ENCODE results near the gene UBE4B. TPM values are rescaled to one million over a fixed set of nuclear protein-coding genes. Genes with fewer than 3 reads are reported as not detected.

UBE4B gene
- polyA plus RNA-seq, 3 donors = 6.0 to 34.6 (median 9.2) TPM

- Mint-ChIP-seq H3K27me3 (ENCODE audit: low read depth in 3 of 3) (no peaks in the 10 kb centered on the region), H3K4me3 (no peak overlapping the region), H3K36me3 (peaks cover 0 to 11% of the 10 kb centered on the region in 2 donors), H3K27ac (peak overlapping the region in 1 of 7 donors; percentile 4), H3K4me1 (peaks cover 52% of the 10 kb centered on the region), H3K9me3 (peaks cover 0 to 1% (median 0%) of the 10 kb centered on the region in 7 donors)
- Histone ChIP-seq H4K20me1 (ENCODE audit: insufficient read depth, low read length) (peaks cover 12% of the 10 kb centered on the region), H3K4me2 (replicated peaks; ENCODE audit: extremely low read depth, low read length, poor library complexity, severe bottlenecking) (no peak overlapping the region), H3K36me3 (replicated peaks in 1 of 2; ENCODE audit: control insufficient read depth in 1 of 2, insufficient read depth in 2 of 2, low read length in 2 of 2) (peaks cover 1 to 2% of the 10 kb centered on the region in 2 donors), H3K27ac (ENCODE audit: low read depth in 1 of 2, low read length in 2 of 2) (no peak overlapping the region), H3K4me3 (replicated peaks in 1 of 3; ENCODE audit: low read depth in 2 of 3, low read length in 3 of 3) (no peak overlapping the region), H3K9ac (ENCODE audit: insufficient read depth, low read length, poor library complexity, severe bottlenecking) (no peak overlapping the region), H2AFZ (ENCODE audit: insufficient read depth, low read depth, low read length, poor library complexity, severe bottlenecking) (no peak overlapping the region), H3K79me2 (ENCODE audit: insufficient read depth, low read length) (peaks cover 35% of the 10 kb centered on the region), H3K9me3 (replicated peaks in 1 of 2; ENCODE audit: control insufficient read depth in 1 of 2, insufficient read depth in 1 of 2, low read length in 2 of 2) (no peaks in the 10 kb centered on the region), H3K27me3 (ENCODE audit: control insufficient read depth in 2 of 2, insufficient read depth in 2 of 2, low read length in 2 of 2) (no peaks in the 10 kb centered on the region), H3K4me1 (ENCODE audit: control insufficient read depth in 1 of 2, insufficient read depth in 2 of 2, low read length in 2 of 2) (peaks cover 40 to 58% of the 10 kb centered on the region in 2 donors)
- no CpG with 5 or more reads among the region's 3 CpGs for WGBS (ENCODE audit: insufficient coverage)
- no peak for DNase-seq
- no peak for TF ChIP-seq CTCF (IDR thresholded peaks at IDR 0.05)
- intact Hi-C loops (cut with micrococcal nuclease) = loop anchor here (5.0 to 10.0 kb wide), 4 partner anchors 89 to 157 kb away; partner anchors contain the start of genes CTNNBIP1 (in 1 of the 2), LZIC (in 1 of the 2) and NMNAT1 (in 1 of the 2)
Measured at GRCh38 chr1:10031461-10031860, 1.3 kb upstream of the UBE4B start.

GRCh38 chr1:10033359-10033845 lies 644 bp downstream of the UBE4B start:
- H3K27ac Mint-ChIP-seq = peak overlapping the region; percentile 91 to 96 (median 96)
- intact Hi-C loops (cut with micrococcal nuclease) = loop anchor here (2.0 to 10.0 kb wide), 5 partner anchors 91 to 159 kb away; partner anchors contain the start of genes LZIC (in 2 of the 2), NMNAT1 (in 2 of the 2) and CTNNBIP1 (in 1 of the 2)

More at GRCh38 chr1:10033359-10033845, 644 bp downstream of the UBE4B start:
- peak overlapping the region; percentile 94 for H2AFZ ChIP-seq (ENCODE audit: insufficient read depth, low read depth, low read length, poor library complexity, severe bottlenecking)
- H3K9ac ChIP-seq (ENCODE audit: insufficient read depth, low read length, poor library complexity, severe bottlenecking) = peak overlapping the region; percentile 94
- H3K4me3 Mint-ChIP-seq = peak overlapping the region; percentile 95 to 96
- H3K4me2 ChIP-seq (replicated peaks; ENCODE audit: extremely low read depth, low read length, poor library complexity, severe bottlenecking) = peak overlapping the region; percentile 76
- no peaks in the 10 kb centered on the region for H3K27me3 Mint-ChIP-seq (ENCODE audit: low read depth in 3 of 3)
- peak overlapping the region; percentile 70 to 100 (median 94) for H3K4me3 ChIP-seq (replicated peaks in 1 of 3; ENCODE audit: low read depth in 2 of 3, low read length in 3 of 3)
- H3K4me1 ChIP-seq (ENCODE audit: control insufficient read depth in 1 of 2, insufficient read depth in 2 of 2, low read length in 2 of 2) = peaks cover 28 to 42% of the 10 kb centered on the region in 2 donors
- no peaks in the 10 kb centered on the region for H3K9me3 ChIP-seq (replicated peaks in 1 of 2; ENCODE audit: control insufficient read depth in 1 of 2, insufficient read depth in 1 of 2, low read length in 2 of 2)
- H3K79me2 ChIP-seq (ENCODE audit: insufficient read depth, low read length) = peaks cover 55% of the 10 kb centered on the region
- H3K4me1 Mint-ChIP-seq = peaks cover 39% of the 10 kb centered on the region
- DNase-seq = peak in 2 of 3 donors; percentile 21 to 33
- WGBS (ENCODE audit: insufficient coverage) = 0% methylated on average over 8 of the region's 19 CpGs
- H3K27me3 ChIP-seq (ENCODE audit: control insufficient read depth in 2 of 2, insufficient read depth in 2 of 2, low read length in 2 of 2) = no peaks in the 10 kb centered on the region
- TF ChIP-seq CTCF (IDR thresholded peaks at IDR 0.05) = no peak
- H4K20me1 ChIP-seq (ENCODE audit: insufficient read depth, low read length) = peaks cover 27% of the 10 kb centered on the region
- H3K9me3 Mint-ChIP-seq = no peaks in the 10 kb centered on the region
- peak overlapping the region; percentile 87 to 96 for H3K27ac ChIP-seq (ENCODE audit: low read depth in 1 of 2, low read length in 2 of 2)
- H3K36me3 ChIP-seq (replicated peaks in 1 of 2; ENCODE audit: control insufficient read depth in 1 of 2, insufficient read depth in 2 of 2, low read length in 2 of 2) = peaks cover 16 to 21% of the 10 kb centered on the region in 2 donors
- peaks cover 9 to 26% of the 10 kb centered on the region in 2 donors for H3K36me3 Mint-ChIP-seq

All from CD14-positive monocyte (primary cell).